ENCODE data around the gene ZNF432.
"Not testable (repeated sequence)": the region's sequence is repeated elsewhere in the genome, so short reads cannot be mapped to it uniquely, and the experiment has no call there.

DNA sequence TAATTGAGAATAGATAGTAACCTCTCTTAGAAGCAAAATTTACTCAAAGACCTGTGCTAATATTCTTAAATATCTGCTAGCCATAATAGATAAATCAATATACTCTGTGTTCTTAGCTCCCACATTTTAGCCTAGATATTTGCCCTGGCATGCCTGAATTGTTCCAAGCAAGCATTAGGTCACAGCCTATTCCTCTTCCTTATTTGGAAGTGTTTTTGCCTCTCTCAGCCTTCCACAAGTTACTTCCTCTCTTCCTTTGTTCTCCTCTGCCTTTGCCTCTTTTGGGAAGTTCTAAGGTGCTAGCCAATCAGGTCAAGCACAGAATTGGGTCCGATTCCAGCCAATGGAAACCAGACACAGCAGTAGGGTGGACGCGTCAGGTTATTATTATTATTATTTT, 47.8 kb upstream of the ZNF432 start:
- TF ChIP-seq, protein P1, sequence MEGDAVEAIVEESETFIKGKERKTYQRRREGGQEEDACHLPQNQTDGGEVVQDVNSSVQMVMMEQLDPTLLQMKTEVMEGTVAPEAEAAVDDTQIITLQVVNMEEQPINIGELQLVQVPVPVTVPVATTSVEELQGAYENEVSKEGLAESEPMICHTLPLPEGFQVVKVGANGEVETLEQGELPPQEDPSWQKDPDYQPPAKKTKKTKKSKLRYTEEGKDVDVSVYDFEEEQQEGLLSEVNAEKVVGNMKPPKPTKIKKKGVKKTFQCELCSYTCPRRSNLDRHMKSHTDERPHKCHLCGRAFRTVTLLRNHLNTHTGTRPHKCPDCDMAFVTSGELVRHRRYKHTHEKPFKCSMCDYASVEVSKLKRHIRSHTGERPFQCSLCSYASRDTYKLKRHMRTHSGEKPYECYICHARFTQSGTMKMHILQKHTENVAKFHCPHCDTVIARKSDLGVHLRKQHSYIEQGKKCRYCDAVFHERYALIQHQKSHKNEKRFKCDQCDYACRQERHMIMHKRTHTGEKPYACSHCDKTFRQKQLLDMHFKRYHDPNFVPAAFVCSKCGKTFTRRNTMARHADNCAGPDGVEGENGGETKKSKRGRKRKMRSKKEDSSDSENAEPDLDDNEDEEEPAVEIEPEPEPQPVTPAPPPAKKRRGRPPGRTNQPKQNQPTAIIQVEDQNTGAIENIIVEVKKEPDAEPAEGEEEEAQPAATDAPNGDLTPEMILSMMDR (IDR thresholded peaks at IDR 0.05; ENCODE audit: low read length) = not testable (repeated sequence)
- not testable (repeated sequence) for TF ChIP-seq EZH2 (optimal IDR thresholded peaks at IDR 0.05; ENCODE audit: low read depth, low read length)

All from MM.1S (cell line).